Measurements from ENCODE around the gene GSX1.

GRCh38 chr13:27806744-27807387 lies 14.6 kb downstream of the GSX1 start:
- no peak for TF ChIP-seq ZBTB26 (tag by site-specific recombination; optimal IDR thresholded peaks at IDR 0.05)
- TF ChIP-seq ZNF449 (tag by site-specific recombination; IDR thresholded peaks at IDR 0.05): no peak
- TF ChIP-seq ZNF670 (tag by site-specific recombination; IDR thresholded peaks at IDR 0.05; ENCODE audit: low read depth): no peak
- TF ChIP-seq ZNF121 (tag by site-specific recombination; IDR thresholded peaks at IDR 0.05): no peak
- TF ChIP-seq ZNF211 (tag by site-specific recombination; IDR thresholded peaks at IDR 0.05; ENCODE audit: low read depth): no peak
- no peak for TF ChIP-seq CTCF (tag by site-specific recombination; IDR thresholded peaks at IDR 0.05)
- TF ChIP-seq ZXDB (tag by site-specific recombination; IDR thresholded peaks at IDR 0.05): no peak
- no peak for TF ChIP-seq ZSCAN4 (tag by site-specific recombination; IDR thresholded peaks at IDR 0.05)
- no peak for TF ChIP-seq MYNN (tag by site-specific recombination; IDR thresholded peaks at IDR 0.05; ENCODE audit: borderline replicate concordance)
- TF ChIP-seq ZNF830 (tag by site-specific recombination; IDR thresholded peaks at IDR 0.05; ENCODE audit: low read depth): no peak
- TF ChIP-seq ZNF660 (tag by site-specific recombination; IDR thresholded peaks at IDR 0.05): no peak
